ENCODE data around the gene MYO9A.
"Not testable (repeated sequence)": the region's sequence is repeated elsewhere in the genome, so short reads cannot be mapped to it uniquely, and the experiment has no call there.

Gene MYO9A

GRCh38 chr15:72082176-72082575 lies 35.8 kb downstream of the MYO9A start:
- peaks cover 18% of the 10 kb centered on the region for H3K9me3 Mint-ChIP-seq
- peaks cover 26% of the 10 kb centered on the region for H3K36me3 Mint-ChIP-seq (ENCODE audit: low read depth)
- TF ChIP-seq CTCF (IDR thresholded peaks at IDR 0.05; ENCODE audit: unreplicated experiment in 3 of 3): no peak
- no peak overlapping the region for H3K4me3 Mint-ChIP-seq
- no peaks in the 10 kb centered on the region for H3K27me3 Mint-ChIP-seq (ENCODE audit: low read depth)
- H3K4me1 Mint-ChIP-seq: no peaks in the 10 kb centered on the region
- no peak overlapping the region for H3K27ac Mint-ChIP-seq

- Mint-ChIP-seq H3K4me3 (no peak overlapping the region), H3K27me3 (ENCODE audit: low read depth) (no peaks in the 10 kb centered on the region)
- no peak for TF ChIP-seq CTCF (IDR thresholded peaks at IDR 0.05; ENCODE audit: unreplicated experiment in 3 of 3)
Measured at GRCh38 chr15:72078887-72079286, 39.1 kb downstream of the MYO9A start.

GRCh38 chr15:72077950-72078349 lies 40.0 kb downstream of the MYO9A start:
- Mint-ChIP-seq H3K27ac (no peak overlapping the region), H3K4me3 (no peak overlapping the region), H3K36me3 (ENCODE audit: low read depth) (no peaks in the 10 kb centered on the region), H3K4me1 (peaks cover 6% of the 10 kb centered on the region), H3K27me3 (ENCODE audit: low read depth) (no peaks in the 10 kb centered on the region), H3K9me3 (no peaks in the 10 kb centered on the region)
- TF ChIP-seq CTCF (IDR thresholded peaks at IDR 0.05; ENCODE audit: unreplicated experiment in 3 of 3): no peak

More at GRCh38 chr15:72078887-72079286, 39.1 kb downstream of the MYO9A start:
- H3K36me3 Mint-ChIP-seq (ENCODE audit: low read depth): peaks cover 6% of the 10 kb centered on the region
- peaks cover 6% of the 10 kb centered on the region for H3K9me3 Mint-ChIP-seq
- H3K4me1 Mint-ChIP-seq: peaks cover 6% of the 10 kb centered on the region
- no peak overlapping the region for H3K27ac Mint-ChIP-seq

GRCh38 chr15:72074335-72075060 lies 43.5 kb downstream of the MYO9A start:
- no peaks in the 10 kb centered on the region for H3K9me3 Mint-ChIP-seq
- peaks cover 14% of the 10 kb centered on the region for H3K4me1 Mint-ChIP-seq
- no peak overlapping the region for H3K4me3 Mint-ChIP-seq
- TF ChIP-seq CTCF (IDR thresholded peaks at IDR 0.05; ENCODE audit: unreplicated experiment in 3 of 3): no peak
- peak overlapping the region in 1 of 3 experiments; percentile 10 for H3K27ac Mint-ChIP-seq
- no peaks in the 10 kb centered on the region for H3K27me3 Mint-ChIP-seq (ENCODE audit: low read depth)
- no peaks in the 10 kb centered on the region for H3K36me3 Mint-ChIP-seq (ENCODE audit: low read depth)

GRCh38 chr15:72071448-72071825 lies 46.5 kb downstream of the MYO9A start:
- not testable (repeated sequence) for H3K36me3 Mint-ChIP-seq (ENCODE audit: low read depth); H3K4me3 Mint-ChIP-seq; H3K9me3 Mint-ChIP-seq; H3K27me3 Mint-ChIP-seq (ENCODE audit: low read depth)
- Mint-ChIP-seq H3K4me1 (peaks cover 14% of the 10 kb centered on the region), H3K27ac (peak overlapping the region in 1 of 3 experiments; percentile 13)

GRCh38 chr15:72070817-72071447 lies 47.0 kb downstream of the MYO9A start:
- Mint-ChIP-seq H3K9me3 (no peaks in the 10 kb centered on the region), H3K27ac (peak overlapping the region in 1 of 3 experiments; percentile 13), H3K4me3 (no peak overlapping the region), H3K36me3 (ENCODE audit: low read depth) (no peaks in the 10 kb centered on the region), H3K27me3 (ENCODE audit: low read depth) (no peaks in the 10 kb centered on the region), H3K4me1 (peaks cover 14% of the 10 kb centered on the region)
- TF ChIP-seq CTCF (IDR thresholded peaks at IDR 0.05; ENCODE audit: unreplicated experiment in 3 of 3): no peak

Measured in nephron (organoid).